Upper lobe of right lung (tissue), 1 donor: ENCODE data around the gene BRIP1. TPM values are rescaled to one million over a fixed set of nuclear protein-coding genes. Genes with fewer than 3 reads are reported as not detected.
A peak's percentile ranks its signal among the peaks of the same experiment; 100 is the strongest.

Experiments
- ATAC-seq: fragments of 200-7000 bp; cut with Tn5 transposase; one replicate; pipeline ENCODE4 v1.9.1; 2020; ENCODE audit warnings: mild to moderate bottlenecking, moderate library complexity
- DNase-seq: peaks from one replicate; pipeline ENCODE4 v3.0.0-alpha.2; 2020
- H3K27ac ChIP-seq: fragments of 200-600 bp; one replicate; pipeline ENCODE4 v1.8.0; 2022
- H3K27me3 ChIP-seq: fragments of 200-600 bp; one replicate; pipeline ENCODE4 v1.8.0; 2022; ENCODE audit warnings: mild to moderate bottlenecking
- H3K36me3 ChIP-seq: fragments of 200-600 bp; one replicate; pipeline ENCODE4 v1.8.0; 2022
- H3K4me1 ChIP-seq: fragments of 200-600 bp; one replicate; pipeline ENCODE4 v1.8.0; 2022
- H3K4me3 ChIP-seq: fragments of 200-600 bp; one replicate; pipeline ENCODE4 v1.8.0; 2022; ENCODE audit warnings: mild to moderate bottlenecking
- H3K9me3 ChIP-seq: fragments of 200-600 bp; one replicate; pipeline ENCODE4 v1.8.0; 2022
- CTCF ChIP-seq: fragments of 200-600 bp; IDR thresholded peaks from one replicate; pipeline ENCODE4 v1.8.0; 2022; ENCODE audit warnings: antibody characterized with exemption
- intact Hi-C: fragments of 100-400 bp; cut with DNase I; formaldehyde crosslinking; loops from one replicate; pipeline ENCODE4 v1.11.0; 2022
- total RNA-seq: library from RNA; stranded (reverse); fragmentation: NEBNext Ultra II Directional; extraction: Animal tissue kit (Norgen Biotek cat#: 25700); gene quantifications from one replicate; pipeline ENCODE4 v1.2.1, GENCODE V29; 2021
- donor health status: DM: no; HTN: yes; CAD: no; lungs with severe emphysema.

Gene BRIP1
- total RNA-seq, 1 donor from 2014 or later, result 0.26 TPM

GRCh38 chr17:61639818-61640217 is 223.5 kb downstream of the BRIP1 start:
- Histone ChIP-seq H3K4me3 (no peak overlapping the region), H3K9me3 (no peaks in the 10 kb centered on the region), H3K27me3 (peaks cover 10% of the 10 kb centered on the region), H3K27ac (no peak overlapping the region), H3K36me3 (no peaks in the 10 kb centered on the region), H3K4me1 (no peaks in the 10 kb centered on the region)
- intact Hi-C loops, result no loop called here
- DNase-seq (no peak), ATAC-seq (no peak)
- no peak for TF ChIP-seq CTCF

GRCh38 chr17:61638087-61638486 is 225.2 kb downstream of the BRIP1 start:
- Histone ChIP-seq H3K27ac (no peak overlapping the region), H3K4me1 (no peaks in the 10 kb centered on the region), H3K9me3 (no peaks in the 10 kb centered on the region), H3K4me3 (no peak overlapping the region), H3K27me3 (peaks cover 10% of the 10 kb centered on the region), H3K36me3 (no peaks in the 10 kb centered on the region)
- no peak for DNase-seq
- intact Hi-C loops, result no loop called here
- TF ChIP-seq CTCF, result no peak
- ATAC-seq, result no peak

GRCh38 chr17:61635913-61636432 is 227.4 kb downstream of the BRIP1 start:
- DNase-seq (no peak), ATAC-seq (peak; percentile 55)
- Histone ChIP-seq H3K36me3 (no peaks in the 10 kb centered on the region), H3K4me3 (no peak overlapping the region), H3K27ac (no peak overlapping the region), H3K4me1 (no peaks in the 10 kb centered on the region), H3K9me3 (no peaks in the 10 kb centered on the region), H3K27me3 (peaks cover 10% of the 10 kb centered on the region)
- TF ChIP-seq CTCF, result peak; percentile 62
- intact Hi-C loops, result no loop called here

GRCh38 chr17:61634942-61635538 is 228.3 kb downstream of the BRIP1 start:
- intact Hi-C loops, result no loop called here
- Histone ChIP-seq H3K4me1 (no peaks in the 10 kb centered on the region), H3K9me3 (no peaks in the 10 kb centered on the region), H3K4me3 (no peak overlapping the region), H3K27ac (no peak overlapping the region), H3K27me3 (peaks cover 10% of the 10 kb centered on the region), H3K36me3 (no peaks in the 10 kb centered on the region)
- TF ChIP-seq CTCF, result no peak
- DNase-seq (no peak), ATAC-seq (no peak)

- Histone ChIP-seq H3K4me1 (no peaks in the 10 kb centered on the region), H3K9me3 (no peaks in the 10 kb centered on the region), H3K4me3 (no peak overlapping the region), H3K36me3 (no peaks in the 10 kb centered on the region), H3K27me3 (peaks cover under 1% of the 10 kb centered on the region), H3K27ac (no peak overlapping the region)
- ATAC-seq (no peak), DNase-seq (no peak)
- no peak for TF ChIP-seq CTCF
- intact Hi-C loops, result no loop called here
Observed at GRCh38 chr17:61634011-61634539, 229.3 kb downstream of the BRIP1 start.
